Fibroblast of skin of left biceps (primary cell): ENCODE data around the gene CWF19L2.
"Not testable (repeated sequence)": the region's sequence is repeated elsewhere in the genome, so short reads cannot be mapped to it uniquely, and the experiment has no call there.

ENCODE experiments used
- DNase-seq, 2 experiments: peaks; one replicate each; pipeline ENCODE4 v3.0.0-alpha.2; 2013; ENCODE audit warnings: low read depth in 2 of 2

CWF19L2 gene

DNA sequence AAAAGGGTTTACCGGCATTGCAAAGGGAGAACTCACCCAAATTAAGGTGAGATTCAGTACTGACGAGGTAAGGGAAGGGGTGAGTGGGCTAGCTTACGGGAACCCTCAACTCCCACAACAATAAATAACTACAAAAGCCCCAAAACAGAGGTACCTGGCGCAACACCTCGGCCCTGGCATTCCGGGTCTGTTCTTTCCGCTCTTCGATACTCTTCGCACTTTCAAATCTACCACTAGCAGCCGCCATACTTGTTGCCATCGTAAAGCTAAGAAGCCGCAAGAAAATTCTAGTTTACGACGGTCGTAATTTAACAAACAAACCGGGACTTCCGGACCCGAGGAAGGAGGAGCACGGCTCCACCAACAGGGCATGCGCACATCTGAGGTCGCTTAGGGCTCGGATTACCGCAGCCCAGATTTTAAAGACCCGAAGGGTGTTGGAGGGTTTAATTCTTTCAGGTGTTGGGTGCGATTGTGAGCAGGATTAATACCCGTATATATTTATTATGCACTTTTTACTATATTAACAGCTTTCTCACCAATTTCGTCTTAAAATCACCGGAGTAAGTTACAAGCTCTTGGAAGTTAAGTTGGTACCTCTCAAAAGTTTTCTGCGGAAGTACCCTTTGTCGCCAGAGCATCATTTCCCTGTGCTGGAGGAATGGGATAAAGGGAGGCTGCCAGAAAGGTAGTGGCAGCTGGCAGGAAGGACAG, at the start of gene CWF19L2:
Gene CWF19L2 (minus strand): TSS at position 268 of the 714 bp plus-strand sequence. CDS start 9 bp downstream, at position 259.
- DNase-seq, result peak; percentile 86 to 90

DNA sequence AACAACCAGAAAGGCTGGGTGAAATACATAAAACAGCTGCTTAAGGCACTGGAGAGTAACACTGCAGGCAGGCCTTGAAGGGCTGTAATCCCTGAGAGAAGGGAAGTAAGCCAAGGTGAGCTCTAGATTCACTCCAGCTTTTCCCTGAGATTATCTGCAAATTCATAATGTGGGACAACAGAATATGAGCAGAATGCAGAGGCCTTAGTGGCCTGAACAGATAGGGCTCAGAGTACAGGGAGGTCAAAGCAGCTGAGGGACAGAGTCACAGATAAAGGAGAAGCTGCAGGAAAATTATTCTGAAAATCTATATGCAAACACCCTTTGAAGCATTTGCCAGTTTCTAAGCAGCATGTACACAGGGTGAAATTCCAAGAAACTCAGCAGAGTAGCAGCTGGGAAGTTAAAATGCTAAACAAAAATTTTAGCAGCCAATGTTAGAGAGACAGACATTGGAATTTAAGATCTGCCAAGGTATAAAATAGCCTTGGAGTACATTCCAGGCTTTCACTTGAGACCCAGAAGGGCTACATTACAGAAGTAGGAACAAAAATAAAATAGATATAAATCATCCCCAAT, 48.1 kb upstream of the CWF19L2 start:
- DNase-seq, result no peak

DNA sequence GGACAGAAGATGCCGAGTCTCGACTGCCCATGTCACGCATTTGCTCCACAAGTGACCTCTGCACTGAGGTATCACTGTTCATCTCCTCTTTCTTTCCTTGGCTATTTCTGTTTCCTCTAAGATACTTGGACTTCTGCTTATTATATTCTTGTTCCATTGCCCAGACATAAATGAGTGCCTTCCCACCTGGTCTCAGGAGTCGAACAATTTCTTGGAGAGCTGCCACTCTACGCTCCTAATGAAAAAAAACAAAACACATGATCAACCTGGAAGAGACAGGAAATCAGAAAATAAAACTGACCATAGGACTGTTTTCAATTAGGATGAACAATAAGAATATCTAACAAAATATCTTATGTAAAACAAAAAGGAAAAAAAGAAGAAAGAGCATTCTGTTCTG, 47.4 kb upstream of the CWF19L2 start:
- no peak for DNase-seq

GRCh38 chr11:107501713-107502112, 44.1 kb upstream of the CWF19L2 start:
- no peak for DNase-seq

GRCh38 chr11:107497371-107497770, 39.7 kb upstream of the CWF19L2 start:
- not testable (repeated sequence) for DNase-seq

DNA sequence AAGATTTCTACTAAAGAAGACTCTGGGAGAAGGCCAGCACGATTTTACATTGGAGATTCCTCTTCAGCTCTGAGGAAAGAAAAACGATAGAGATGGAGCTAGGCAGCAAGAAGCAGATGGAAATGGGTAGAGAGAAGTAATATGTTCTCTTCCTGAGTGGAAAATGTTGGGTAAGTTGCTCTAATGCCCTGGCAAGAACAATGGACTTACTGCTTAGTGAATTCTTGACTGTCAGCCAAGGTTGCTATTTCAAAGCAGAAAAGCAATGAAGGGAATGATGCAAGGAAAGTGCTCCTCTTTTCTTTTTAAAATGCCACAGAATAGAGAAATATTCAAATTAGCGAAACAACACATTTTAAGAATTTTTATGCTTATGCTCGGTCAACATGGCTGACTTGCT, 38.4 kb upstream of the CWF19L2 start:
- DNase-seq, result peak; percentile 30 to 32

DNA sequence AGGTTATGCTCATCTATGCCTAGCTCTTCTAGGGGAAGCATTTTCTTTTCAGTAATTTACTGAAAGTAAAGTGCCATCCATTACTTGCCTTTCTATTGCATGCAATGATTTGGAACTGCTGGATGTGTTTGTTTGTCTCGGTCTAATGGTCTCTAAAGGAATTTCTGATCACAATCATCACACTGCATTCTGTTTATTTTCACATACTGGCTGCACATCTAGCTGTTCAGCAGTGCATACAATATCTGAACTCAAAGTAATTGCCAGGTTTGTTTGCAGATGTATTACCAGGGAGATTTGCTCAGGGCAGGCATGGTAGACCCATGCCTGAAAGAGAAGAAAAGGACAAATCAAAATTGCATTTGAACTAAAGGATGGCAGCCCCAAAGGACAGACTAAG, 36.4 kb upstream of the CWF19L2 start:
- no peak for DNase-seq

DNA sequence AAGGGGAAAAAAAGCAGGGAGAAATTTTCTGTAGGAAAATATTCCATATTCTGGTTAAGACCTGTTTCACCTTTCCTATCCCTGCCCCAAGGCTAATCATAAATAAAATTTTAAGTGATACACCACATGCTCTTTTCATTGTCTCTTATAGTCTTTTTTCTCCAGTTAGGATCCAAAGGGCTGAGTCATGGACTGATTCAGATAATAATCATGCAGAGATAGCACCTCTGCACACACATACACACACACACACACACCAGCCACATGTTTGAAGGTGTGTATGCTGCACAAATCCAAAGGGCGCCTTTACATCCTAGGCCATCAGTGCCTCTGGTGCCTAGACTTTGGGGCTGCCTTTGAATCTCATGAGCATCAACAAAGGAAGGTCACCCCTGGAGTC, 35.5 kb upstream of the CWF19L2 start:
- peak; percentile 29 to 35 for DNase-seq

DNA sequence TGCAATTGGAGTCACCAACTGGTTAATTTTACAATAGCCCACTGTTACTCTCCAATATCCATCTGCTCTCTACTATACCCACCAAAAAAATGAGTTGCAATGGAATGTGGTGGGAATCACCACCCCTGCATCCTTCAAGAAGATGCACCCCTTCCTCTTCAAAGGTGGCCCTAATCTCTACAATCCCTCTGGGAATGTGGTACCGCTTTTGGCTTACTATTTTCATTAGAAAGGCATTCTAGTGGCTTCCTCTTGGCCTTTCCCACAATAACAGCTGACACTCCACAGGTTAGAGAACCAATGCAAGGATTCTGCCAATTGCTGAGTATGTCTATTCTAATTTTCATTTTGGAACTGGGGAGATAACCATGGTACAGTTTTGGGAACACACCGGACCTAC, 33.2 kb upstream of the CWF19L2 start:
- no peak for DNase-seq

- DNase-seq, result no peak
These were observed 24.6 kb upstream of the CWF19L2 start for GRCh38 chr11:107482234-107482633.

DNA sequence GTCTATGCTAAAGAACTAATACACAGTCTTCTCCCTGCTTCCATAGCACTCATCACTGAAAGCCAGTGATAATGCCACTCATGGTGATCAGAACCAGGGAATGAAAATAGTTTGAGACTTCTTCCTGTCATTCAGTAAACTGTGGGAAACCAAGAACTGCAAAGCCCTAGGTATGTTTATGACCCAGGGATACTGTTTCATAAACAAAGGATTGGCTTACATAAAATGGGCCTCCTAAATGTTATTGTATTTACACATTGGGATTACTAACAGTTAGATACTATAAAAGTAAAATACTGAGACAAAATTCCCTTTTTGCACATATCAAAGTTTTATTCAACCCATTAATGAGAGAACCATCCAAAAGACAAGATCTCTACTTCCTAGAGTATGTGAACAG, 21.3 kb upstream of the CWF19L2 start:
- DNase-seq, result no peak

- DNase-seq, result no peak
These were observed 20.2 kb upstream of the CWF19L2 start for GRCh38 chr11:107477820-107478219.

GRCh38 chr11:107473792-107474191, 16.2 kb upstream of the CWF19L2 start:
- DNase-seq, result no peak

- no peak for DNase-seq
These were observed 15.3 kb upstream of the CWF19L2 start for GRCh38 chr11:107472966-107473365.

GRCh38 chr11:107468596-107468995, 11.0 kb upstream of the CWF19L2 start:
- no peak for DNase-seq

DNA sequence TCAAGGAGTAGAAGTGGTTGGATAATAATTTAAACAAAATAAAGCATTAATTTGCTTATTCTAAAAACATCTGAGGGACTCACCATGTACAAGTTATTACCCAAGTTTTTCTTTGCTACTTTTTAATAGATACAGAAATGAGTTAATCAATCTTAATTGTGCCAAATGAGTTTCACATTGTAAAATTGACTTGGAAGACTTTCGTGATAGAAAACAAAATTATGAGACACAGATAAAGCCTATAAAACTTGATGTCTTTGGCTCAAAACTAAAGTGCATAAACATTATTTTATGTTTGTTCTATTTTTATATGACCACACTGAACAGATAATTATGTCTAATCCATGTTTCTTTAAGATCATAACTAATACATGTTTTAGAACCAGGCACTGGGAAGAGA, 10.1 kb upstream of the CWF19L2 start:
- no peak for DNase-seq

DNA sequence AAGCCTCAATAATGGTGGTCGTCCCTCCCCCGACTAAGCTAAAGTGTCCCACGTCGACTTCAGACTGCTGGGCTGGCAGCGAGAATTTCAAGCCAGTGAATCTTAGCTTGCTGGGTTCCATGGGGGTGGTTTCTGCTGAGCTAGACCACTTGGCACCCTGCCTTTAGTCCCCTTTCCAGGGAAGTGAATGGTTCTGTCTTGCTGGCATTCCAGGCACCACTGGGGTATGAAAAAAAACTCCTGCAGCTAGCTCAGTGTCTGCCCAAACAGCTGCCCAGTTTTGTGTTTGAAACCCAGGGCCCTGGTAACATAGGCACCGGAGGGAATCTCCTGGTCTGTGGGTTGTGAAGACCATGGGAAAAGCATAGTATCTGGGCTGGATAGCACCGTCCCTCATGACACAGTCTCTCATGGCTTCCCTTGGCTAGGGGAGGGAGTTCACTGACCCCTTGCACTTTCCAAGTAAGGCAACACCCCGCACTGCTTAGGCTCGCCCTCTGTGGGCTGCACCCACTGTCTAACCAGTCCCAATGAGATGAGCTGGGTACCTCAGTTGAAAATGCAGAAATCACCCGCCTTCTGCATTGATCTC, 8.7 kb upstream of the CWF19L2 start:
- not testable (repeated sequence) for DNase-seq

GRCh38 chr11:107457205-107457557, 444 bp downstream of the CWF19L2 start:
- DNase-seq, result no peak

DNA sequence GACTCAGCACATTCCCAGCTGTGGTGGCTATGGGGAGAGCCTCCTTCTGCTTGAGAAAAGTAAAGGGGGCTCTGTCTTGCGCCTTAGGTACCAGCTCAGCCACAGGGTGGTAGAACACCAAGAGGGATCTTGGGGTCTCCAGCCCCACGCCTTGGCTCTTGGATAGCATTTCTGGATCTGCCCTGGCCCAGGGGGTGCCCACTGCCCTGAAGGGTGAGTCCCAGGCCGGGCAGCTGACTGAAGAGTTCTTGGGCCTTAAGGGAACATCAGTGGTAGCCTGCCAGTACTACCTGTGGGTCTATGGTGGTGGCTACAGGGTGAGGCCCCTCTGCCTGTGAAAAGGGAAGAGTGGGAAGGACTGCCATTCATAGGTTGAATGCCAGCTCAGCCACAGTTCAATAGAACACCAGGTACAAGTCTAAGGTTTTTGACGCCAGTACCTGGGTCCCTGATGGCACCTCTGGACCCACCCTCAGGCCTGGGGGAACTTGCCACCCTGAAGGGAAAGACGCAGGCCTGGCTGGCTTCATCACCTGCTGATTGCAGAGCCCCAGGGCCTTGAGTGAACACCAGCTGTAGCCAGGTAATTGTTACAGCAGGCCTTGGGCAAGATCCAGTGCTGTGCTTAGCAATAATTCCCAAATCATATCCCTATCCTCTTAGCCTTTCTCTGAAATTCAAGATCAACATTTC, 3.9 kb downstream of the CWF19L2 start:
- DNase-seq, result no peak

GRCh38 chr11:107446822-107447431, 10.7 kb downstream of the CWF19L2 start:
- no peak for DNase-seq

DNA sequence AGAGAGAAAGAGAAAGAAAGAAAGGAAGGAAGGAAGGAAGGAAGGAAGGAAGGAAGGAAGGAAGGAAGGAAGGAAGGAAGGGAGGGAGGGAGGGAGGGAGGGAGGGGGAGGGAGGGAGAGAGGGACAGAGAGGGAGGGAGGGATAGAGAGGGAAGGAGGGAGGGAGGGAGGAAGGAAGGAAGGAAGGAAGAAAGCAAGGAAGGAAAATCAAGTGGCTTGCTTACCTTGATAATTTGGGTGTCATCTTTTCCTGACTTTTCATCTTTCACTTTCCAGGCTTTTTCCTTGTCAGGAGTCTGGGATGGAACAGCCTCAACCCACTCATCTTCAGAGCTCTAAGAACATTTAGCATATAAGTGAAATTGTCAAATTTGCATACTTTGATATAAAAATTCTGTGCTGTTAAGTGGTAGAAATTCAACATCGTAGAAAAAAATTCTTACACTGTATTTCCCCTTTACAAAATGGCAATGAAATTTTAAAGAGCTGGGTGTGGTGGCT, 14.9 kb downstream of the CWF19L2 start:
- DNase-seq, result no peak

DNA sequence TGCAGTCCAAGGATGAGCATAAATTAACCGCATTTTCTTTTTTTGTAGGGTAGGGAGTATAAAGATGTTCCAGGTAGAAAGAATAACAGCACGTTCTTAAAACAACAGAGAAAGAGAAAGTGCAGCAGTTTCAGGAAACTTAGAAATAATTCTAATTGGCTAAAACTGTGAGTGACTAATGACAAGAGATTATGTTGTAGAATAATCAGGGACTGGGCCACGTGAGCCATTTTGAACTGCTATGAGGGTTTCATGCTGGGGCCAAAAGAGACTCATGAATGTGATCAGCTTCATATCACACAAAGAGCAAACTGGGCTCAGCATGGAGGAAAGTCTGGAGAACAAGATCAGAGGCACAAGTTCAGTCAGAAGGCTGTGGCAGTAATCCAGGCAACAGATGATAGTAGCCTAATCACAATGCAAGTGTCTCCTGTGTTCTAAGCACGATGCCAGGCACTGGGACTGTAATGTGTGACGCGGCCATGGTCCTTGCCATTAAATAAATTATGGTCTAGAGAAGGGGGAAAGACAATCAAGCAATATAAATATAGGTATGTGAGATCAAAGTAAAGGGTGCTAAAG, 17.9 kb downstream of the CWF19L2 start:
- no peak for DNase-seq
